Gastrocnemius medialis (tissue), 4 donors: ENCODE measurements around the gene CCDC93. TPM values are rescaled to one million over a fixed set of nuclear protein-coding genes. Genes with fewer than 3 reads are reported as not detected.

ENCODE experiments used
- ATAC-seq, 2 donors: fragments of 150-250 bp; one replicate each; pipeline ENCODE4 v1.9.1; 2016
- DNase-seq, 2 donors: peaks; one replicate each; pipeline ENCODE4 v3.0.0-alpha.2; 2019
- H3K27ac ChIP-seq, 4 donors: fragments of 200-600 bp; sonication (generic); 1 replicate in 1 of 4; 2 replicates in 3 of 4; pipeline ENCODE4 v1.5.1; 2016 to 2018; ENCODE audit warnings: mild to moderate bottlenecking in 2 of 4, moderate library complexity in 1 of 4
- H3K27me3 ChIP-seq, 3 donors: fragments of 200-600 bp; sonication (generic) in 2 of 3; 1 replicate in 1 of 3; 2 replicates in 2 of 3; pipeline versions ENCODE4 v1.5.1 to v1.6.0; 2016 to 2019; ENCODE audit warnings: mild to moderate bottlenecking in 1 of 3, moderate library complexity in 1 of 3
- H3K36me3 ChIP-seq, 2 donors: fragments of 200-600 bp; sonication (generic) in 1 of 2; one replicate each; pipeline ENCODE4 v1.5.1; 2017 to 2018
- H3K4me1 ChIP-seq, 2 donors: fragments of 200-600 bp; sonication (generic) in 1 of 2; one replicate each; pipeline ENCODE4 v1.5.1; 2016 to 2017; ENCODE audit warnings: mild to moderate bottlenecking in 2 of 2
- H3K4me3 ChIP-seq, 4 donors: fragments of 200-600 bp; sonication (generic) in 3 of 4; 1 replicate in 1 of 4; 2 replicates in 3 of 4; pipeline ENCODE4 v1.5.1; 2016 to 2019; ENCODE audit warnings: mild to moderate bottlenecking in 2 of 4
- H3K9me3 ChIP-seq, 3 donors: fragments of 200-600 bp; sonication (generic) in 2 of 3; 1 replicate in 1 of 3; 2 replicates in 2 of 3; pipeline ENCODE4 v1.5.1; 2016 to 2019
- POLR2A ChIP-seq, 2 donors: fragments of 450-650 bp; IDR thresholded peaks; one replicate each; pipeline ENCODE4 v1.6.1; 2017; ENCODE audit warnings: antibody characterized with exemption in 2 of 2, mild to moderate bottlenecking in 2 of 2, moderate library complexity in 2 of 2
- in situ Hi-C, 4 donors: fragments of 200-750 bp; cut with MboI; loops; one replicate each; pipeline versions ENCODE4 v1.15.0 to v1.8.0; 2017; ENCODE audit warnings: low sequenced_read_pairs in 4 of 4
- intact Hi-C: fragments of 100-400 bp; cut with DNase I; formaldehyde crosslinking; loops from one replicate; pipeline ENCODE4 v1.15.1; 2023; ENCODE audit warnings: low total_unique reads
- total RNA-seq, 4 donors: library from RNA; depleted of rRNA; stranded (reverse); fragments of >200 nt; gene quantifications; one replicate each; pipeline versions ENCODE4 v1.1.0 to v1.2.3, GENCODE V29; 2016
- TF ChIP-seq, protein P1 (sequence below), 5 experiments: fragments of 450-650 bp in 3 of 5; fragments of 200-600 bp in 2 of 5; sonication (generic) in 2 of 5; IDR thresholded peaks in 4 of 5; conservative IDR thresholded peaks in 1 of 5; 1 replicate in 4 of 5; 2 replicates in 1 of 5; pipeline ENCODE4 v1.5.1; 2016 to 2019; ENCODE audit warnings: antibody characterized with exemption in 5 of 5, mild to moderate bottlenecking in 3 of 5, moderate library complexity in 3 of 5

Gene CCDC93
- total RNA-seq, 4 donors from 2014 or later = 9.6 to 13.6 (median 12.8) TPM

DNA sequence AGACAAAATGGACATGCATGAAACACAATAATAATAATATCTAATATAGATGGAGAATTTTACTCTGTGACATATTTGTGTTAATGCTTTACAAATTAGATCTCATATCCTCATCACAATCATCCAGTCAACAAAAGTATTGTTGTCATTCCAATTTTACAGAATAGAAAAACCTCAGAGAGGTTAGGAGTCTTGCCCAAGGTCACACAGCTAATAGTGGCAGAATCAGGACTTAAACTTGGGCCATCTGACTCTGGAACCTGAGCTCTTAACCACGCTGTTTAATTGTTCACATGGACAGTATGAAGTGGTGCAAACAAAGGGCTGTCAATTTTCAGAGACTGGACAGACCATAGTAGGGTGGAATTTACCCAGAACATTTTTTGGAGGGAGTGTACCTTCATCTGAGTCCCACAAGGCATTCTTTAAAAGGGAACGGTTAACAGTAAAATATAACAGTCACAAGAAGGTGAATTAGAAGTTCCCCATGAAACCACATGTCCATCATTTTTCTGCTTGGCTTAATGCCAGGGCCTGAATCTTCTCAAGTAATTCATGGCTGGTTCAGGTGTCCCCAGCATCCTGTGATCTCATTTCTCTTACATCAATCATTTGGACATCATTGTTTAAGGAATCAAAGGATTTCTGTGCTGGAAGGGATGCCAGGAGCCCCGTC is 35.4 kb upstream of the CCDC93 start:
- Histone ChIP-seq H3K4me1 (no peaks in the 10 kb centered on the region), H3K27ac (no peak overlapping the region), H3K27me3 (peaks cover 0 to 3% (median 2%) of the 10 kb centered on the region in 3 donors), H3K4me3 (no peak overlapping the region), H3K9me3 (no peaks in the 10 kb centered on the region), H3K36me3 (no peaks in the 10 kb centered on the region)
- intact Hi-C loops = loop anchor here (5.0 kb wide), 1 partner anchor 818 kb away; no protein-coding TSS in a partner anchor
- in situ Hi-C loops = loop anchor here in 3 of 4 donors (25.0 kb wide), 2 partner anchors 713 to 813 kb away; no protein-coding TSS in a partner anchor
- DNase-seq = no peak
- TF ChIP-seq, protein P1, sequence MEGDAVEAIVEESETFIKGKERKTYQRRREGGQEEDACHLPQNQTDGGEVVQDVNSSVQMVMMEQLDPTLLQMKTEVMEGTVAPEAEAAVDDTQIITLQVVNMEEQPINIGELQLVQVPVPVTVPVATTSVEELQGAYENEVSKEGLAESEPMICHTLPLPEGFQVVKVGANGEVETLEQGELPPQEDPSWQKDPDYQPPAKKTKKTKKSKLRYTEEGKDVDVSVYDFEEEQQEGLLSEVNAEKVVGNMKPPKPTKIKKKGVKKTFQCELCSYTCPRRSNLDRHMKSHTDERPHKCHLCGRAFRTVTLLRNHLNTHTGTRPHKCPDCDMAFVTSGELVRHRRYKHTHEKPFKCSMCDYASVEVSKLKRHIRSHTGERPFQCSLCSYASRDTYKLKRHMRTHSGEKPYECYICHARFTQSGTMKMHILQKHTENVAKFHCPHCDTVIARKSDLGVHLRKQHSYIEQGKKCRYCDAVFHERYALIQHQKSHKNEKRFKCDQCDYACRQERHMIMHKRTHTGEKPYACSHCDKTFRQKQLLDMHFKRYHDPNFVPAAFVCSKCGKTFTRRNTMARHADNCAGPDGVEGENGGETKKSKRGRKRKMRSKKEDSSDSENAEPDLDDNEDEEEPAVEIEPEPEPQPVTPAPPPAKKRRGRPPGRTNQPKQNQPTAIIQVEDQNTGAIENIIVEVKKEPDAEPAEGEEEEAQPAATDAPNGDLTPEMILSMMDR (IDR thresholded peaks at IDR 0.05 in 4 of 5, conservative IDR thresholded peaks at IDR 0.05 in 1 of 5) = no peak
- no peak for TF ChIP-seq POLR2A (IDR thresholded peaks at IDR 0.05)
- no peak for ATAC-seq

DNA sequence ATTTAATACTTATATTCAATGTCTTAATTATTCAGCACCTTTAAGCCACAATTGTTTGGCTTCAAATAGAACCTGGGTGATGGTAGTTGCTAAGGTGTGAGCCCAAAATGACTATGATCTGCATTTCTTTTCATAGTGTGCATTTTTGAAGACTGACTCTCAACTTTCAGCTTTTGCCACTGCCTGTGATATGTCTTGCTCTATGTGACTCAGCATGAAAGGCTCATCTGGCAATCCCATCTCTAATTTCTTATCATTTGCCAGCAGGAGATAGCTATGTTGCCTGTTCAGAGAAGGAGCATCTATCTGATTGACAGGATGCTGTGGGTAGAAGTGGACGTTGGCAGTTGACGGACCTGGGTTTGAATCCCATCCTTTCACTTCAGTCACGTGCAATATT is 34.5 kb upstream of the CCDC93 start:
- Histone ChIP-seq H3K36me3 (no peaks in the 10 kb centered on the region), H3K4me3 (no peak overlapping the region), H3K27ac (no peak overlapping the region), H3K9me3 (no peaks in the 10 kb centered on the region), H3K27me3 (peaks cover 0 to 2% (median 0%) of the 10 kb centered on the region in 3 donors), H3K4me1 (no peaks in the 10 kb centered on the region)
- TF ChIP-seq, protein P1 (IDR thresholded peaks at IDR 0.05 in 4 of 5, conservative IDR thresholded peaks at IDR 0.05 in 1 of 5) = no peak
- no peak for TF ChIP-seq POLR2A (IDR thresholded peaks at IDR 0.05)
- ATAC-seq (no peak), DNase-seq (no peak)
- intact Hi-C loops = loop anchor here (5.0 kb wide), 1 partner anchor 819 kb away; no protein-coding TSS in a partner anchor
- in situ Hi-C loops = loop anchor here in 3 of 4 donors (25.0 kb wide), 2 partner anchors 714 to 814 kb away; no protein-coding TSS in a partner anchor

DNA sequence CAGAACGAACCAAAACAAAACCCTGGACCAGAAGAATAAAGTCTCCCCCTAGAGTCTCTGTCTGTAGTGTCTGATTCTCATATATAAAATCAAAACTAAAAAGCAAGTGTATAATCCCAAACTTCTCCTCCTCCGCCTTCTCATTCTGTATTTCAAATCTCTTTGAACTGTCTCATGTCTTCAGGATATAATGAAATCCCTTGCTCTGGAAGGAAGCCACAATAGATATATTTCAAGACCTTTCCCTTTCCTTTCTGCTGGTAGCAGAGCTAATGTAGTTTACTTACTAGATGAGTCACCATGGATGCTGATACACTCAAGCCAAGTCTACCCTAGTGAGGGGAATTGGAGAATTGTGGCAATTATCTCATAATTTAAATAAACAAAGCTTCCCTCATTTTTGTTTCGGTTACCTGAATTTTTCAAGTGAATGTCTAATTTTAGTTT is 33.5 kb upstream of the CCDC93 start:
- in situ Hi-C loops = loop anchor here in 3 of 4 donors (25.0 kb wide), 2 partner anchors 715 to 815 kb away; no protein-coding TSS in a partner anchor
- Histone ChIP-seq H3K9me3 (no peaks in the 10 kb centered on the region), H3K4me3 (peak overlapping the region in 1 of 4 donors; percentile 16), H3K27me3 (peaks cover 0 to 2% (median 0%) of the 10 kb centered on the region in 3 donors), H3K4me1 (no peaks in the 10 kb centered on the region), H3K27ac (no peak overlapping the region), H3K36me3 (no peaks in the 10 kb centered on the region)
- TF ChIP-seq, protein P1 (IDR thresholded peaks at IDR 0.05 in 4 of 5, conservative IDR thresholded peaks at IDR 0.05 in 1 of 5) = no peak
- TF ChIP-seq POLR2A (IDR thresholded peaks at IDR 0.05) = no peak
- intact Hi-C loops = loop anchor here (5.0 kb wide), 1 partner anchor 820 kb away; no protein-coding TSS in a partner anchor
- DNase-seq = no peak
- ATAC-seq = no peak

DNA sequence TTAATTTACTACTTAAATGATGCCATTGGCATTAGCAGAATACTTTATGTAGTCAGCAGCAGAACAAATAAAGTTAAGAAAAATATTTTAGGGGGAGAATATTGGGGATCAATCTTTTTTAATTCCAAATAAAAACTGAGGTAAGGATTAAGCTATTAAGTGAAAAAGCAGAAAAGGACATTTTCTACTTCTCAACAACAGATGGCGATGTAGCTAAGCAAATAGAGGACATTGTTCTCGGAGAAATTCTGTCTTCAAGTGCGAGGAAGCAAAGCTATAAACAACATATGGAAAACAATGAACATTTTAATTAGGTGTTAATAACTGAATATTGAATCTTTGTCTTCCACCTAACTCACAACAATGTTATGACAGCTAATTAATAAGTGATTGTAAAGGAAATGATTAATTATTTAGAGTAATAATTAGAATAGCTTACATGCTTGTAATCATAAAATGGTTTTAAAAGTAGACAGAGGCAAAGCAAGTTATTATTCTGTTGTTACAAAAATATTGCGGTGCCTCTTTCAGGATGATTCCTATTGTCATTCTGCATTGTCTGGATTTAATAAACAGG is 32.9 kb upstream of the CCDC93 start:
- Histone ChIP-seq H3K27ac (no peak overlapping the region), H3K4me3 (peak overlapping the region in 1 of 4 donors; percentile 16), H3K9me3 (no peaks in the 10 kb centered on the region), H3K27me3 (peaks cover 0 to 2% (median 0%) of the 10 kb centered on the region in 3 donors), H3K4me1 (no peaks in the 10 kb centered on the region), H3K36me3 (no peaks in the 10 kb centered on the region)
- DNase-seq (no peak), ATAC-seq (peak; percentile 47 to 56)
- intact Hi-C loops (loop anchor here (5.0 kb wide), 1 partner anchor 821 kb away; no protein-coding TSS in a partner anchor), in situ Hi-C loops (loop anchor here in 3 of 4 donors (25.0 kb wide), 2 partner anchors 716 to 816 kb away; no protein-coding TSS in a partner anchor)
- TF ChIP-seq POLR2A (IDR thresholded peaks at IDR 0.05) = no peak
- TF ChIP-seq, protein P1 (IDR thresholded peaks at IDR 0.05 in 4 of 5, conservative IDR thresholded peaks at IDR 0.05 in 1 of 5) = peak in 3 of 5 experiments; percentile 24 to 49 (median 47)
